OCI-LY1 (cell line): ENCODE data around the gene PLEK.

Experiments used
- H2AFZ ChIP-seq: fragments of 200-600 bp; sonication (generic), shearing (Covaris generic); 2 replicates; pipeline ENCODE4 v1.6.0; 2014; ENCODE audit warnings: antibody characterized with exemption, mild to moderate bottlenecking, low read length
- H3F3A ChIP-seq: fragments of 200-600 bp; sonication (generic), shearing (Covaris generic); 2 replicates; pipeline ENCODE4 v1.6.0; 2014; ENCODE audit warnings: mild to moderate bottlenecking, antibody characterized with exemption, low read length, moderate library complexity; ENCODE audit not compliant: insufficient read depth
- H3K27ac ChIP-seq: fragments of 200-600 bp; sonication (generic); 2 replicates; pipeline ENCODE4 v1.5.1; 2014; ENCODE audit warnings: low read length, mixed run types, mild to moderate bottlenecking, low read depth; ENCODE audit not compliant: poor library complexity, severe bottlenecking
- H3K27me3 ChIP-seq: fragments of 200-600 bp; sonication (generic); 2 replicates; pipeline ENCODE4 v1.6.0; 2014; ENCODE audit warnings: antibody characterized with exemption, mild to moderate bottlenecking, low read length, moderate library complexity; ENCODE audit not compliant: insufficient read depth
- H3K36me3 ChIP-seq: fragments of 200-600 bp; sonication (generic); 2 replicates; pipeline ENCODE4 v1.6.1; 2014; ENCODE audit warnings: mild to moderate bottlenecking, antibody characterized with exemption, low read length, moderate library complexity, mixed read lengths; ENCODE audit not compliant: insufficient read depth
- H3K4me1 ChIP-seq: fragments of 200-600 bp; sonication (generic); 2 replicates; pipeline ENCODE4 v1.5.1; 2014; ENCODE audit warnings: mild to moderate bottlenecking, low read length, moderate library complexity; ENCODE audit not compliant: insufficient read depth, severe bottlenecking
- H3K4me2 ChIP-seq: fragments of 200-600 bp; sonication (generic), shearing (Covaris generic); 2 replicates; pipeline ENCODE4 v1.6.1; 2014; ENCODE audit warnings: low read length
- H3K4me3 ChIP-seq: fragments of 200-600 bp; sonication (generic); 2 replicates; pipeline ENCODE4 v1.5.1; 2014; ENCODE audit warnings: low read length, low read depth, mild to moderate bottlenecking, mixed read lengths; ENCODE audit not compliant: poor library complexity, severe bottlenecking
- H3K79me2 ChIP-seq: fragments of 200-600 bp; shearing (Covaris generic); 2 replicates; pipeline ENCODE4 v1.6.1; 2016; ENCODE audit warnings: mixed run types, low read length, mixed read lengths; ENCODE audit not compliant: insufficient read depth
- H3K9ac ChIP-seq: fragments of 200-600 bp; sonication (generic), shearing (Covaris generic); 2 replicates; pipeline ENCODE4 v1.6.1; 2014; ENCODE audit warnings: mild to moderate bottlenecking, low read length, mixed read lengths
- H3K9me2 ChIP-seq: fragments of 200-600 bp; sonication (generic), shearing (Covaris generic); 2 replicates; pipeline ENCODE4 v1.6.1; 2014; ENCODE audit warnings: low read depth, mild to moderate bottlenecking, low read length, mixed read lengths
- H3K9me3 ChIP-seq: fragments of 200-600 bp; shearing (Covaris generic); 2 replicates; pipeline ENCODE4 v1.6.1; 2014; ENCODE audit warnings: low read length, mixed read lengths
- H4K20me1 ChIP-seq: fragments of 200-600 bp; sonication (generic), shearing (Covaris generic); 2 replicates; pipeline ENCODE4 v1.6.0; 2016; ENCODE audit warnings: mild to moderate bottlenecking, low read length; ENCODE audit not compliant: insufficient read depth
- CTCF ChIP-seq: fragments of 200-600 bp; sonication (generic), shearing (Covaris generic); IDR thresholded peaks from 2 replicates; pipeline ENCODE4 v1.5.1; 2017; ENCODE audit warnings: mild to moderate bottlenecking, antibody characterized with exemption, low read length, moderate library complexity, mixed read lengths
- EZH2 ChIP-seq: fragments of 200-600 bp; sonication (generic), shearing (Covaris generic); IDR thresholded peaks from 2 replicates; pipeline ENCODE4 v1.8.0; 2017; ENCODE audit warnings: borderline replicate concordance, mixed run types, mild to moderate bottlenecking, antibody characterized with exemption, low read length, moderate library complexity, mixed read lengths

The PLEK gene

GRCh38 chr2:68431316-68431972, 66.4 kb downstream of the PLEK start:
- no peak for TF ChIP-seq CTCF
- no peak for TF ChIP-seq EZH2

GRCh38 chr2:68432696-68433658, 67.9 kb downstream of the PLEK start:
- H3K9me3 ChIP-seq, result peaks cover 15% of the 10 kb centered on the region
- no peak for TF ChIP-seq EZH2
- TF ChIP-seq CTCF, result no peak
- no peak overlapping the region for H3K4me3 ChIP-seq
- H3F3A ChIP-seq, result no peaks in the 10 kb centered on the region
- no peak overlapping the region for H2AFZ ChIP-seq
- H3K9ac ChIP-seq, result no peak overlapping the region
- no peaks in the 10 kb centered on the region for H3K79me2 ChIP-seq
- H3K27me3 ChIP-seq, result no peaks in the 10 kb centered on the region
- no peaks in the 10 kb centered on the region for H4K20me1 ChIP-seq
- peaks cover 29% of the 10 kb centered on the region for H3K4me1 ChIP-seq
- no peaks in the 10 kb centered on the region for H3K9me2 ChIP-seq
- H3K4me2 ChIP-seq, result no peak overlapping the region
- H3K36me3 ChIP-seq, result no peaks in the 10 kb centered on the region
- H3K27ac ChIP-seq, result no peak overlapping the region

More at GRCh38 chr2:68431316-68431972, 66.4 kb downstream of the PLEK start:
- H4K20me1 ChIP-seq, result no peaks in the 10 kb centered on the region
- H3K4me1 ChIP-seq, result peaks cover 32% of the 10 kb centered on the region
- H3K9me3 ChIP-seq, result peaks cover 15% of the 10 kb centered on the region
- H3K9me2 ChIP-seq, result no peaks in the 10 kb centered on the region
- H3K4me3 ChIP-seq, result no peak overlapping the region
- H3K27me3 ChIP-seq, result no peaks in the 10 kb centered on the region
- H3K79me2 ChIP-seq, result no peaks in the 10 kb centered on the region
- H3K36me3 ChIP-seq, result no peaks in the 10 kb centered on the region
- H3F3A ChIP-seq, result no peaks in the 10 kb centered on the region
- no peak overlapping the region for H3K4me2 ChIP-seq
- H3K27ac ChIP-seq, result no peak overlapping the region
- no peak overlapping the region for H2AFZ ChIP-seq
- H3K9ac ChIP-seq, result no peak overlapping the region

GRCh38 chr2:68434981-68435380, 69.9 kb downstream of the PLEK start:
- H3F3A ChIP-seq, result no peaks in the 10 kb centered on the region
- H3K9ac ChIP-seq, result no peak overlapping the region
- peaks cover 35% of the 10 kb centered on the region for H3K4me1 ChIP-seq
- H3K9me2 ChIP-seq, result no peaks in the 10 kb centered on the region
- no peak overlapping the region for H3K4me2 ChIP-seq
- no peak overlapping the region for H2AFZ ChIP-seq
- TF ChIP-seq CTCF (no peak), EZH2 (no peak)
- H3K4me3 ChIP-seq, result no peak overlapping the region
- H3K79me2 ChIP-seq, result no peaks in the 10 kb centered on the region
- peaks cover 15% of the 10 kb centered on the region for H3K9me3 ChIP-seq
- H4K20me1 ChIP-seq, result no peaks in the 10 kb centered on the region
- no peaks in the 10 kb centered on the region for H3K27me3 ChIP-seq
- no peak overlapping the region for H3K27ac ChIP-seq
- no peaks in the 10 kb centered on the region for H3K36me3 ChIP-seq
